Fibroblast of lung (primary cell): Measurements from ENCODE around the gene MAP4K4. TPM values are rescaled to one million over a fixed set of nuclear protein-coding genes. Genes with fewer than 3 reads are reported as not detected.
"Not testable (repeated sequence)": the region's sequence is repeated elsewhere in the genome, so short reads cannot be mapped to it uniquely, and the experiment has no call there.

Experiments used
- DNase-seq, 2 donors: peaks; one replicate each; pipeline versions ENCODE4 v3.0.0 to v3.0.0-alpha.2; 2010; ENCODE audit warnings: low read depth in 2 of 2
- H2AFZ ChIP-seq: 2 replicates; pipeline ENCODE4 v1.5.1; 2012; ENCODE audit warnings: low read length, control low read depth, inconsistent platforms
- H3K27ac ChIP-seq: 2 replicates; pipeline ENCODE4 v1.5.1; 2011; ENCODE audit warnings: low read length, control low read depth; ENCODE audit not compliant: insufficient read depth
- H3K27me3 ChIP-seq: 2 replicates; pipeline ENCODE4 v1.5.1; 2011; ENCODE audit warnings: mild to moderate bottlenecking, low read length; ENCODE audit not compliant: control insufficient read depth, insufficient read depth
- H3K36me3 ChIP-seq: 2 replicates; pipeline ENCODE4 v1.5.1; 2011; ENCODE audit warnings: low read length; ENCODE audit not compliant: control insufficient read depth, insufficient read depth
- H3K4me1 ChIP-seq: 2 replicates; pipeline ENCODE4 v1.5.1; 2011; ENCODE audit warnings: low read length; ENCODE audit not compliant: control insufficient read depth, insufficient read depth; ENCODE audit errors: extremely low read depth
- H3K4me2 ChIP-seq: 2 replicates; pipeline ENCODE4 v1.5.1; 2011; ENCODE audit warnings: low read length, control low read depth; ENCODE audit not compliant: insufficient read depth; ENCODE audit errors: extremely low read depth
- H3K4me3 ChIP-seq, 4 experiments: fragments of 200-600 bp in 1 of 4; sonication (generic) in 1 of 4; replicated peaks in 1 of 4; 2 replicates each; pipeline ENCODE4 v1.5.1; 2011 to 2016; ENCODE audit warnings: low read length in 4 of 4, low read depth in 3 of 4, mild to moderate bottlenecking in 3 of 4, control low read depth in 2 of 4, inconsistent platforms in 1 of 4, mixed read lengths in 1 of 4; ENCODE audit not compliant: insufficient read depth in 1 of 4; ENCODE audit errors: control extremely low read depth in 1 of 4
- H3K79me2 ChIP-seq: 2 replicates; pipeline ENCODE4 v1.5.1; 2012; ENCODE audit warnings: mild to moderate bottlenecking, low read length, inconsistent platforms; ENCODE audit not compliant: control insufficient read depth, insufficient read depth
- H3K9ac ChIP-seq: 2 replicates; pipeline ENCODE4 v1.5.1; 2011; ENCODE audit warnings: mild to moderate bottlenecking, low read length, control low read depth; ENCODE audit not compliant: insufficient read depth
- H3K9me3 ChIP-seq: 2 replicates; pipeline ENCODE4 v1.5.1; 2012; ENCODE audit warnings: low read depth, low read length; ENCODE audit not compliant: control insufficient read depth, insufficient read depth
- H4K20me1 ChIP-seq: 2 replicates; pipeline ENCODE4 v1.5.1; 2011; ENCODE audit warnings: low read length; ENCODE audit not compliant: control insufficient read depth, insufficient read depth; ENCODE audit errors: extremely low read depth
- CTCF ChIP-seq, 2 donors: IDR thresholded peaks in 1 of 2; conservative IDR thresholded peaks in 1 of 2; 1 replicate in 1 of 2; 2 replicates in 1 of 2; pipeline ENCODE4 v1.5.1; 2011 to 2012; ENCODE audit warnings: low read length in 2 of 2, control low read depth in 1 of 2, inconsistent platforms in 1 of 2, low read depth in 1 of 2, mild to moderate bottlenecking in 1 of 2
- EZH2 ChIP-seq: IDR thresholded peaks from 2 replicates; pipeline ENCODE4 v1.5.1; 2012; ENCODE audit warnings: low read length, control low read depth, mild to moderate bottlenecking; ENCODE audit errors: missing control alignments
- polyA plus RNA-seq, 2 donors: library from polyadenylated mRNA; depleted of rRNA in 1 of 2; stranded (reverse) in 1 of 2; unstranded in 1 of 2; fragments of >200 nt; gene quantifications; 2 replicates each; pipeline ENCODE4 v1.2.1, GENCODE V29; 2011 to 2012; ENCODE audit warnings: missing spikeins in 1 of 2
- total RNA-seq: library from RNA; depleted of rRNA; stranded (reverse); fragments of >200 nt; gene quantifications from 2 replicates; pipeline ENCODE4 v1.2.1, GENCODE V29; 2014

Gene MAP4K4
- total and polyA plus RNA-seq, 2 donors (not counting 1 experiment from before 2014, with no cell fraction given): 113 to 164 TPM

GRCh38 chr2:101766871-101767739, 69.6 kb downstream of the MAP4K4 start:
- H3K9ac ChIP-seq: no peak overlapping the region

GRCh38 chr2:101768556-101769220, 71.2 kb downstream of the MAP4K4 start:
- Histone ChIP-seq H3K27me3 (no peaks in the 10 kb centered on the region), H3K4me3 (no peak overlapping the region), H2AFZ (no peak overlapping the region), H3K9me3 (no peaks in the 10 kb centered on the region), H3K36me3 (no peaks in the 10 kb centered on the region), H3K4me2 (no peak overlapping the region), H3K9ac (no peak overlapping the region), H3K27ac (no peak overlapping the region), H3K4me1 (peaks cover 5% of the 10 kb centered on the region), H3K79me2 (peaks cover 98% of the 10 kb centered on the region), H4K20me1 (peaks cover 2% of the 10 kb centered on the region)
- no peak for DNase-seq
- TF ChIP-seq CTCF (conservative IDR thresholded peaks at IDR 0.05 in 1 of 2, IDR thresholded peaks at IDR 0.05 in 1 of 2; ENCODE audit: low read depth in 1 of 2, low read length in 2 of 2) (no peak), EZH2 (no peak)

More at GRCh38 chr2:101766871-101767739, 69.6 kb downstream of the MAP4K4 start:
- TF ChIP-seq CTCF (conservative IDR thresholded peaks at IDR 0.05 in 1 of 2, IDR thresholded peaks at IDR 0.05 in 1 of 2; ENCODE audit: low read depth in 1 of 2, low read length in 2 of 2): no peak
- TF ChIP-seq EZH2: no peak
- Histone ChIP-seq H3K27me3 (no peaks in the 10 kb centered on the region), H3K36me3 (no peaks in the 10 kb centered on the region), H2AFZ (no peak overlapping the region), H3K4me1 (peaks cover 15% of the 10 kb centered on the region), H3K79me2 (peaks cover 98% of the 10 kb centered on the region), H3K4me3 (peak overlapping the region in 1 of 4 experiments; percentile 13), H3K4me2 (peak overlapping the region; percentile 13), H3K27ac (peak overlapping the region; percentile 31), H3K9me3 (no peaks in the 10 kb centered on the region), H4K20me1 (peaks cover 2% of the 10 kb centered on the region)
- DNase-seq: peak; percentile 67 to 100

DNA sequence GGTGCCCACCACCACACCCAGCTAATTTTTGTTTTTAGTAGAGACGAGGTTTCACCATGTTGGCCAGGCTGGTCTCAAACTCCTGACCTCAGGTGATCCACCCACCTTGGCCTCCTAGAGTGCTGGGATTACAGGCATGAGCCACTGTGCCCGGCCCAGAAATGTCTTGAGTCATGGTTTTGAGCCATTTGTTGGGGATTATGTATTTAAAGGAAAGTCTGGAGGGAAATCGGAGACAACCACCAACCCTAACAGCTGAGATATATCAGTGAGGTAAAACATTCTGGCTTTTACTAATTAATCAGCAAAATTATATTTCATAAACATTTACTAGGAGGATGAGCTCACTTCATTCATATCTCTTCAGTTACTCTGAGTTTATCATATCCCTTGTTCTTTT, 72.2 kb downstream of the MAP4K4 start:
- not testable (repeated sequence) for H3K4me2 ChIP-seq, H4K20me1 ChIP-seq, H3K4me1 ChIP-seq

More for the DNA sequence above, 72.2 kb downstream of the MAP4K4 start:
- not testable (repeated sequence) for H2AFZ ChIP-seq, H3K4me3 ChIP-seq, H3K27me3 ChIP-seq, H3K27ac ChIP-seq, H3K9me3 ChIP-seq, DNase-seq, H3K36me3 ChIP-seq, H3K9ac ChIP-seq
- peaks cover 98% of the 10 kb centered on the region for H3K79me2 ChIP-seq
